ENCODE measurements around the gene PTPRN2.
"Not testable (repeated sequence)": the region's sequence is repeated elsewhere in the genome, so short reads cannot be mapped to it uniquely, and the experiment has no call there.

Gene PTPRN2

GRCh38 chr7:158286210-158286609, 301.4 kb downstream of the PTPRN2 start:
- DNase-seq = no peak

DNA sequence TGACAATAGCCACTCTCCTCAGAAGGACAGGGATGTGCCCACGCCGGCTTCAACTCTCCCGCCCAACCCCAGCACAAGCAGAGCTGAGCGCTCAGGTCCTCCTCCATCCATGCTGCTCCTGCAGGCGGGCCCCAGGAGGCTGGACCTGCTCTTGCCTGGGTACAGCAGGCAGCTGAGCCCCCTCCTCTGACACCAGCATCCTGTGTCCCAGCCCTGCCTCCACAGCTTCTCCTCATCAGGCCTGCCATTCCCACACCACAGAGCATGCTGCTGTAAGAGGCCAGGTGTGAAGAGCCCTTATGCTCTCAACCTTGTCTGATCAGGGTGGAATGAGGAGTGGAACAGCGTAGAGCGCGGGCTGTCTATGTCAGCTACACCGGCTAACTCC, 302.2 kb downstream of the PTPRN2 start:
- DNase-seq = no peak

DNA sequence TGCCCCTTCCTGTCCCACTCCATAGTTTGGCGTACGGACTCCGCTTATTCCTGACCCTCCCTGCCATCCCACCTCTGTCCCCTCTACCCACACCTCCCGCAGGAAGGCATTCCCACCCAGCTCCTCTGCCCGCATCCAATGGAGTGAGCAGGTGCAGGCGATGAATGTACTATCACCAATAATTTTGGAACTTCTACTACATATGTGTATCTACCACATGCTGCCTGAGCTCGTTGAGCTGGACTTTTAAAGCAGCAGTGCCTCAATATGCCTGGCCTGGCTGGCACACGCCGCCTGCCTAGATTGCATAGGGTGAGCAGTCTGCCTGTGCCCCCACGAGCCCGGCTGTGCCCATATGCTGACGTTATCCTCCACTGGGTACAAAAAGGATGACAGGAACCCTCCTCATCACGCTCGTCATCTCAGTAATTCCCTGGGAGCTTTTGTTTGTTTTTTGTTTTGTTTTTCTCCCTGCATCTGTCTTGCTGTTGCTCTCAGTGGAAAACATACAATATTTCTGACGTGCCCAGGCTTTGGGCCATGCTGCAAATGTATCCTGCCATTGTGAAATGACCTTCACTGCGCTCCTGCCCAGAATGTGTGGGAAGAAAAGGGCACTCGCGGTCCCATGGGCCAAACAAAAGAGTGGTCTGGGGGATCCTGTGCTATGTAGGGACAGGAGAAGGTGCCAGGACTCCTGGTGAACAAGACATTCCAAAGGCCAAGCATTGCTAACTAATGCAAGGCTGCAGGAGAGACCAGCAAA, 302.8 kb downstream of the PTPRN2 start:
- no peak for DNase-seq

DNA sequence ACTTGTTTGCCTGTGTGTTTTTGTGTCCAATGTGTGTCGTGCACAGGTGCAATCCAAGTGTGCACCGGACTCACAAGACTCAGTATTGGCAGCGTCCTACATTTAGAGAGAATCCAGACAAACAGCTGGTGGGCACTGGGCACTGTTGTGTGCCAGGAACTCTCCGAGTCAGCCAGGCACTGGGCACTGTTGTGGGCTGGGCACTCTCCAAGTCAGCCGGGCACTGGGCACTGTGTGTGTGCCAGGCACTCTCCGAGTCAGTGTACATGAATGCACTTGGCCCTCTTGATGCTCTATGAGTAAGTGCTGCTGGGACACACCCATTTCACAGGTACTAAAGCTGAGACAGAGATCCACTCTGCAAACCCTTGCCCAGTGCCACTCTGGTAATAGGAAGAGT, 303.5 kb downstream of the PTPRN2 start:
- DNase-seq = no peak

DNA sequence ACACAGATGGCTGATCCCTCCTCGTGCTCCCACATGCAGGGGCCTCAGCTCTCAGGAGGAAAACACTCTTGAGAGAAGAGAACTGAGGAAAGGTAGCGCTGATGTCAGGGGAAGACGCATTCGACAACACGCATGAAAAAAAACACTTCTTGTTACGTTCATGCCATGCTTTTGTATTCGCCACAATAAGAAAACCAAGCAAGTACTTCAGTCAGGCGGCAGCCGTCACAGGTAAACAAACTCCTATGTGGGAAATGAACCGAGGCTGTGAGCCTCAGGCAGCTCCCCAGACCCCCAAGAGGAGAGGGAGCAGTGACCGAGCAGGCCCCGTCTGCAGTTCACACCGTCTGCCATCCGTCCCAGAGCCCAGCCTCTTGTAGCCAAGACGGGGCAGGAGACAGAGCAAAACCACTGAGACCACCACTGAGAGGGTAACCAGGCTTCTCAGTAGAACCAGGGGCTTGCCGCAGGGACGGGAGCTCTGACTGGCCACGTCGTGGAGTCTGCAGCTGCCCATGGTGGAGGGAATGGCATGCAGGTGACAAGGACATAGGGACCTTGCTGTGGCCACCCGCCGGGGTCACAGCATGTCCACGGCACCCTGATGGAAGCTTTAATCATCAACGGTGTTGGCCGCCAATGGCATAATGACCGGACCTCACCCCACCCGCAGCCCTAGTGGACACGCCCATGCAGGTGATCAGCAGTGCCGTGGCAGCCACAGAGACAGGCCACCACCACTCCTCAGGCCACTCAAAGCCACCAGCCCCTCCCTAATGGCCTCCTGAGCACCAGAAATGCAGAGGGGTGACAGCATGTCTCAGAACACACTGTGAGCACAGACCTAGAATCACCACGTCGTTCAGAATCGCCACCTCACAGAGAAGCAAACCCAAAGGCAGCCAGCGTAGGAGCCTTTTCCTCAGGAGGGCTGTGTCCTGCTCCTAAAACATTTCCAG, 304.3 kb downstream of the PTPRN2 start:
- no peak for DNase-seq

DNA sequence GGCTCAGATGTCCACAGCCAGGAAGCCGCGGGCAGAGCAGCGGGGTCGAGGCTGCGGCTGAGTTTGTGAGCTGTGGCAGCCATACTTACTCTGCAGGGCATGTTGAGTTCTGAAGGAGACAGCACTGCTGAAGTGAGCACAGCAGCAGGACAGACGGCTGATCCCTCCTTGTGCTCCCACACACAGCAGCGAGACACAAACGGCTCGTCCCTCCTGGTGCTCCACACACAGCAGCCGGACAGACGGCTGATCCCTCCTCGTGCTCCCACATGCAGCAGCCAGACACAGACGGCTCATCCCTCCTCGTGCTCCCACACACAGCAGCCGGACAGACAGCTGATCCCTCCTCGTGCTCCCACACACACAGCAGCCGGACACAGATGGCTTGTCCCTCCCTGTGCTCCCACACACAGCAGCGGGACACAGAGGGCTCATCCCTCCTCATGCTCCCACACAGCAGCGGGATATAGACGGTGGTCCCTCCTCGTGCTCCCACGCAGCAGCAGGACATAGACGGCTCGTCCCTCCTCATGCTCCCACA, 305.1 kb downstream of the PTPRN2 start:
- DNase-seq = no peak

DNA sequence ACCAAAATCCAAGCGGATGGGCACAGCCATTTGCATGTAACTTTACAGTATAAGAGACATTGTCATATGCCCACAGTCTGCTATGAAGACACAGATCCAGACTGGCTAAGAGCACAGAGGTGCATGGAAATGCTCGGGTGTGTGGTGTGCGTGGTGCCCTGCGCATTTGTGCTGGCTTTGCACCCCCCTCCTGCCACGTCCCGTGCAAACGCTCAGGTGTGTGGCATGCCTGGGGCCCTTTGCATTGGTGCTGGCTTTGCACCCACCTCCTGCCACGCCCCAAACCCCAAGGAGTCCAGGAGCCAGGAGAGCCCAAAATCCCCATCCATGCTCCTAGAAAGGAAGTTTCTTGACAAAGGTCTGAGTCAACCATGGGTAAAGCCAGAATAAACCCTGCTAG, 306.2 kb downstream of the PTPRN2 start:
- no peak for DNase-seq

- DNase-seq = no peak
Observed at GRCh38 chr7:158280448-158281144, 307.0 kb downstream of the PTPRN2 start.

- no peak for DNase-seq
Observed at GRCh38 chr7:158279539-158280447, 307.8 kb downstream of the PTPRN2 start.

DNA sequence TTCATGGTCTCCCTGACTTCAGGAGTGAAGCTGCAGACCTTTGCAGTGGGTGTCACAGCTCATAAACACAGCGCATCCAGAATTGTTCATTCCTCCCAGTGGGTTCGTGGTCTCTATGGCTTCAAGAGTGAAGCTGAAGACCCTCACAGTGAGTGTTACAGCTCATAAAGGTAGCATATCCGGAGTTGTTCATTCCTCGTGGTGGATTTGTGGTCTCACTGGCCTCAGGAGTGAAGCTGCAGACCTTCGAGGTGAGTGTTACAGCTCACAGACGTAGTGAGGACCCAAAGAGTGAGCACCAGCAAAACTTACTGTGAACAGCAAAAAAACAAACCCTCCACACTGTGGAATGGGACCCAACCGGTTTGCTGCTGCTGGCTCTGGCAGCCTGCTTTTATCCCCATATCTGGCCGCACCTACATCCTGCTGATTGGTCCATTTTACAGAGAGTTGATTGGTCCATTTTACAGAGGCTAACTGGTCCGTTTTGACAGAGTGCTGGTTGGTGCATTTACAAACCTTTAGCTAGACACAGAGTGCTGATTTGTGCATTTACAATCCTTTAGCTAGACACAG, 308.8 kb downstream of the PTPRN2 start:
- DNase-seq = no peak

DNA sequence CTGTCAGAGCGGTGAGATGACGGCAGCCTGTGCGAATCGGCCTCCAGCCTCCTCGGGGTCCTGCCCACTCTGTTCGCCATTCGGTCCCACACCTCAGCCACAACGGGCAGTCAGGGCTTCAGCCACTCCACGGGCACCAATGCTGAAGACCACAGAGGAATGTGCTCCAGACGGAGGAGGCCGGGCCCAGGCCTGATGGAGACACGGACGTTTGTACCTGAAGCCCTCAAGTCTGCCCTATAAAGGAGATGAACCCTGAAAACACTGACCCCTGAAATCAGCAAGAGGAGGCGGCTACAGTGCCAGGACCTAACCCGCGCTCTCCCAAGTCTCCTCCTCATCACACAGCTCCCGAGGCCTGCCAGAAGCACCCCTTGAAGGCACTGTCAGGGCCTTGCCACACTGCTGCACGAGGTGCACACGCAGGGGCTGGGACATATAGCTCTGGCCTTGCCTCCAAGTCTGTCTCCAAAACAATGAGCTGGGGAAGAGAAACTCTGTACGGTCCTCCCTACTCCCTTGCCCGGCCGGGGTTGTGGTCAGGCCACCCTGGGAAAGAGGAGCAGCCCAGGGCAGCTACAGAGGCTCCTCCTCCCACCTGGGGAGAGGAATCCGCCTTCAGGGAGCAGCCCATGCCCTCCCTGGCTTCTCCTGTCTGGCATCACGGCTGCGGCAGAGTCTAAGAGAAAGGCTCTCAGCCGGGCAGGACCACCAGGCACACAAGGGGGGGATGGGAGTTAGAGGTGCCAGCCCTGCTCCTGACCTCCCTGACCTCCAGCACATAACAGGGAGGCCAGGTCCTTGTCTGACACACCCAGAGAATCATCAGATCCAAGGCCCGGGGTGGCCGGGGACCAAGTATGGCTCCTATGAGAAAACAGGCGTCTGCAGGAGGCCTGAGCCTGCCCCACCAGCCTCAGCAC, 310.1 kb downstream of the PTPRN2 start:
- DNase-seq = no peak

- no peak for DNase-seq
Observed at GRCh38 chr7:158276414-158277218, 311.0 kb downstream of the PTPRN2 start.

- no peak for DNase-seq
Observed at GRCh38 chr7:158275711-158276413, 311.8 kb downstream of the PTPRN2 start.

DNA sequence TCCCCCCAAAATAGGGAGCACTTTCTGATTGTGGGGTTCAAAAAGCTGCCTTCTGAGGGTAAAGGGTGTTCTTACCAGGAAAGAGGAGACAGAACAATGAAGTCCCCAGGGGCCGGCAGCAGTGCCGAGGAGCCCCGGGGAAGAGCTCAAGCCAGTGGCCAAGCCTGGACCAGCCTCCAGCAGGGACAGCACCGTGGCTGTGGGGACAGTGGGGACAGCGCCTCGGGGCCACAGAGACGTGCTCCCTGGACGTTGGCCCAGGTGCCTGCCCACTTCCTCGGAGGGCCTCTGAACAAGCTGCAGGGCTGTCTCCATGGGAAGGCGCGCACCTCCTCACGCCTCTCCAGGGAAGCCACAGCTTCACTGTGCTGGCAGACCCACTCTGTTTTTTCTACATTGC, 312.6 kb downstream of the PTPRN2 start:
- no peak for DNase-seq

DNA sequence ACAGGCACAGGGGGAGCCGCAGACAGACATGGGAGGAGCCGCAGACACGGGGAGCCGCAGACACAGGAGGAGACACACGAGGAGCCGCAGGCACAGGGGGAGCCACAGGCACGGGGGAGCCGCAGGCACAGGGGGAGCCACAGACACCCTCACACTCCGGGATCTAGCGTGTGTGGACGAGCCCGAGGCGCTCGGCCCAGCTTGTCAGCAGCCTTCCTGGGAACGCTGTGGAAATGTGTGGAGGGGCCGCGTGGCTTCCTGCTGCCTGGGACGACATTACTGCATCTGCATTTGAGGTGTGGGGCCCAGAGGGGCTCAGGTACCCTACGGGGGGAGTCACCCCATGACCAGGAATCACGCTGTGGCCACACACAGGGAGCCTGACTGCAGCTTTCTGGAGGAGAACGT, 313.2 kb downstream of the PTPRN2 start:
- no peak for DNase-seq

GRCh38 chr7:158273756-158274342, 313.8 kb downstream of the PTPRN2 start:
- not testable (repeated sequence) for DNase-seq

GRCh38 chr7:158273138-158273651, 314.4 kb downstream of the PTPRN2 start:
- no peak for DNase-seq

GRCh38 chr7:158272509-158273137, 315.0 kb downstream of the PTPRN2 start:
- no peak for DNase-seq

All from stimulated activated CD4-positive, alpha-beta T cell treated with anti-CD3 and anti-CD28 coated beads, Interleukin-4, amount 100 ng/mL, for 1 hour (primary cell).